ENCODE measurements around the gene HOXD8. TPM values are rescaled to one million over a fixed set of nuclear protein-coding genes. Genes with fewer than 3 reads are reported as not detected.

Gene HOXD8
- total and polyA plus RNA-seq, 2 donors (not counting 1 experiment from before 2014, with no cell fraction given) = not detected

- Histone ChIP-seq H2AFZ (ENCODE audit: low read length) (no peak overlapping the region), H3K9me3 (ENCODE audit: control insufficient read depth, insufficient read depth, low read depth, low read length) (no peaks in the 10 kb centered on the region), H3K4me1 (ENCODE audit: control insufficient read depth, extremely low read depth, insufficient read depth, low read length) (no peaks in the 10 kb centered on the region), H3K36me3 (ENCODE audit: control insufficient read depth, insufficient read depth, low read length) (no peaks in the 10 kb centered on the region), H3K4me3 (replicated peaks in 1 of 4; ENCODE audit: control extremely low read depth in 1 of 4, insufficient read depth in 1 of 4, low read depth in 3 of 4, low read length in 4 of 4) (peak overlapping the region in 1 of 4 experiments; percentile 20), H3K27me3 (ENCODE audit: control insufficient read depth, insufficient read depth, low read length) (peaks cover 84% of the 10 kb centered on the region), H3K4me2 (ENCODE audit: extremely low read depth, insufficient read depth, low read length) (no peak overlapping the region), H3K9ac (ENCODE audit: insufficient read depth, low read length) (no peak overlapping the region), H3K27ac (ENCODE audit: insufficient read depth, low read length) (no peak overlapping the region), H3K79me2 (ENCODE audit: control insufficient read depth, insufficient read depth, low read length) (no peaks in the 10 kb centered on the region), H4K20me1 (ENCODE audit: control insufficient read depth, extremely low read depth, insufficient read depth, low read length) (no peaks in the 10 kb centered on the region)
- TF ChIP-seq EZH2 (IDR thresholded peaks at IDR 0.05; ENCODE audit: low read length, missing control alignments) (peak; percentile 91), CTCF (conservative IDR thresholded peaks at IDR 0.05 in 1 of 2, IDR thresholded peaks at IDR 0.05 in 1 of 2; ENCODE audit: low read depth in 1 of 2, low read length in 2 of 2) (no peak)
- DNase-seq (ENCODE audit: low read depth in 2 of 2) = no peak
These were observed 36.2 kb upstream of the HOXD8 start for GRCh38 chr2:176093145-176093897.

- Histone ChIP-seq H3K79me2 (ENCODE audit: control insufficient read depth, insufficient read depth, low read length) (no peaks in the 10 kb centered on the region), H4K20me1 (ENCODE audit: control insufficient read depth, extremely low read depth, insufficient read depth, low read length) (no peaks in the 10 kb centered on the region), H3K4me3 (replicated peaks in 1 of 4; ENCODE audit: control extremely low read depth in 1 of 4, insufficient read depth in 1 of 4, low read depth in 3 of 4, low read length in 4 of 4) (no peak overlapping the region), H3K27ac (ENCODE audit: insufficient read depth, low read length) (no peak overlapping the region), H2AFZ (ENCODE audit: low read length) (no peak overlapping the region), H3K4me2 (ENCODE audit: extremely low read depth, insufficient read depth, low read length) (no peak overlapping the region), H3K4me1 (ENCODE audit: control insufficient read depth, extremely low read depth, insufficient read depth, low read length) (no peaks in the 10 kb centered on the region), H3K9ac (ENCODE audit: insufficient read depth, low read length) (no peak overlapping the region), H3K9me3 (ENCODE audit: control insufficient read depth, insufficient read depth, low read depth, low read length) (no peaks in the 10 kb centered on the region), H3K27me3 (ENCODE audit: control insufficient read depth, insufficient read depth, low read length) (peaks cover 84% of the 10 kb centered on the region), H3K36me3 (ENCODE audit: control insufficient read depth, insufficient read depth, low read length) (no peaks in the 10 kb centered on the region)
- TF ChIP-seq EZH2 (IDR thresholded peaks at IDR 0.05; ENCODE audit: low read length, missing control alignments) (no peak), CTCF (conservative IDR thresholded peaks at IDR 0.05 in 1 of 2, IDR thresholded peaks at IDR 0.05 in 1 of 2; ENCODE audit: low read depth in 1 of 2, low read length in 2 of 2) (no peak)
- no peak for DNase-seq (ENCODE audit: low read depth in 2 of 2)
These were observed 35.6 kb upstream of the HOXD8 start for GRCh38 chr2:176093898-176094249.

GRCh38 chr2:176094349-176094748 lies 35.2 kb upstream of the HOXD8 start:
- no peak overlapping the region for H3K9ac ChIP-seq (ENCODE audit: insufficient read depth, low read length)
- no peaks in the 10 kb centered on the region for H3K4me1 ChIP-seq (ENCODE audit: control insufficient read depth, extremely low read depth, insufficient read depth, low read length)
- no peaks in the 10 kb centered on the region for H3K36me3 ChIP-seq (ENCODE audit: control insufficient read depth, insufficient read depth, low read length)
- H3K27ac ChIP-seq (ENCODE audit: insufficient read depth, low read length) = no peak overlapping the region
- TF ChIP-seq CTCF (conservative IDR thresholded peaks at IDR 0.05 in 1 of 2, IDR thresholded peaks at IDR 0.05 in 1 of 2; ENCODE audit: low read depth in 1 of 2, low read length in 2 of 2) = no peak
- TF ChIP-seq EZH2 (IDR thresholded peaks at IDR 0.05; ENCODE audit: low read length, missing control alignments) = no peak
- H3K4me3 ChIP-seq (replicated peaks in 1 of 4; ENCODE audit: control extremely low read depth in 1 of 4, insufficient read depth in 1 of 4, low read depth in 3 of 4, low read length in 4 of 4) = no peak overlapping the region
- no peaks in the 10 kb centered on the region for H3K79me2 ChIP-seq (ENCODE audit: control insufficient read depth, insufficient read depth, low read length)
- no peaks in the 10 kb centered on the region for H3K9me3 ChIP-seq (ENCODE audit: control insufficient read depth, insufficient read depth, low read depth, low read length)
- H4K20me1 ChIP-seq (ENCODE audit: control insufficient read depth, extremely low read depth, insufficient read depth, low read length) = no peaks in the 10 kb centered on the region
- H3K27me3 ChIP-seq (ENCODE audit: control insufficient read depth, insufficient read depth, low read length) = peaks cover 84% of the 10 kb centered on the region
- no peak overlapping the region for H3K4me2 ChIP-seq (ENCODE audit: extremely low read depth, insufficient read depth, low read length)
- H2AFZ ChIP-seq (ENCODE audit: low read length) = no peak overlapping the region
- no peak for DNase-seq (ENCODE audit: low read depth in 2 of 2)
